Measurements from ENCODE around the gene SCAMP4.
A peak's percentile ranks its signal among the peaks of the same experiment; 100 is the strongest.

Gene SCAMP4

GRCh38 chr19:1905110-1905862 is at the start of gene SCAMP4, which contains the start of gene ADAT3:
Gene SCAMP4, plus strand, starts transcription at chr19:1905399. Its CDS starts 9,621 bp downstream, at chr19:1915020.
Gene ADAT3, plus strand, starts transcription at chr19:1905399. Its CDS starts 6,649 bp downstream, at chr19:1912048.
- DNase-seq (ENCODE audit: low read depth): peak; percentile 97
- peak within 1 kb of the TSS; percentile 61 for H3K4me3 ChIP-seq (ENCODE audit: low read depth, low read length)
- in situ Hi-C loops (cut with HindIII; ENCODE audit: low sequenced_read_pairs): no loop called here
- no peak for TF ChIP-seq CTCF (IDR thresholded peaks at IDR 0.05; ENCODE audit: low read depth, low read length, missing control alignments)

- no peak overlapping the region for H3K4me3 ChIP-seq (ENCODE audit: low read depth, low read length)
- TF ChIP-seq CTCF (IDR thresholded peaks at IDR 0.05; ENCODE audit: low read depth, low read length, missing control alignments): no peak
- no peak for DNase-seq (ENCODE audit: low read depth)
- in situ Hi-C loops (cut with HindIII; ENCODE audit: low sequenced_read_pairs): no loop called here
Observed at GRCh38 chr19:1855828-1856255, 49.4 kb upstream of the SCAMP4 start.

- no peak for DNase-seq (ENCODE audit: low read depth)
- in situ Hi-C loops (cut with HindIII; ENCODE audit: low sequenced_read_pairs): no loop called here
- no peak overlapping the region for H3K4me3 ChIP-seq (ENCODE audit: low read depth, low read length)
- TF ChIP-seq CTCF (IDR thresholded peaks at IDR 0.05; ENCODE audit: low read depth, low read length, missing control alignments): no peak
Observed at GRCh38 chr19:1856345-1856697, 48.9 kb upstream of the SCAMP4 start.

- no peak for DNase-seq (ENCODE audit: low read depth)
- in situ Hi-C loops (cut with HindIII; ENCODE audit: low sequenced_read_pairs): no loop called here
- peak overlapping the region; percentile 33 for H3K4me3 ChIP-seq (ENCODE audit: low read depth, low read length)
- no peak for TF ChIP-seq CTCF (IDR thresholded peaks at IDR 0.05; ENCODE audit: low read depth, low read length, missing control alignments)
Observed at GRCh38 chr19:1856698-1857603, 48.2 kb upstream of the SCAMP4 start.

GRCh38 chr19:1857648-1858326 is 47.4 kb upstream of the SCAMP4 start:
- no peak for TF ChIP-seq CTCF (IDR thresholded peaks at IDR 0.05; ENCODE audit: low read depth, low read length, missing control alignments)
- no peak overlapping the region for H3K4me3 ChIP-seq (ENCODE audit: low read depth, low read length)
- DNase-seq (ENCODE audit: low read depth): no peak
- in situ Hi-C loops (cut with HindIII; ENCODE audit: low sequenced_read_pairs): no loop called here

GRCh38 chr19:1858412-1859081 is 46.7 kb upstream of the SCAMP4 start:
- H3K4me3 ChIP-seq (ENCODE audit: low read depth, low read length): no peak overlapping the region
- no peak for TF ChIP-seq CTCF (IDR thresholded peaks at IDR 0.05; ENCODE audit: low read depth, low read length, missing control alignments)
- in situ Hi-C loops (cut with HindIII; ENCODE audit: low sequenced_read_pairs): no loop called here
- no peak for DNase-seq (ENCODE audit: low read depth)

Measured in astrocyte of the cerebellum (primary cell).